ENCODE measurements around the gene DCTN5. TPM values are rescaled to one million over a fixed set of nuclear protein-coding genes. Genes with fewer than 3 reads are reported as not detected.

The DCTN5 gene
- polyA plus RNA-seq, 2 of the 4 experiments (the other 2 are of a cell fraction): 64.6 to 91.1 TPM

GRCh38 chr16:23667355-23667659, 26.0 kb downstream of the DCTN5 start:
- no peak for FAIRE-seq
- POLR2A ChIA-PET: no interaction called here

GRCh38 chr16:23668225-23668624, 27.0 kb downstream of the DCTN5 start:
- FAIRE-seq: no peak
- ChIA-PET CTCF (interaction anchor here (1.5 to 3.0 kb wide), 3 partner anchors 9 to 369 kb away, joined by 4 to 13 read pairs (median 6); partner anchors contain the start of gene PLK1), POLR2A (no interaction called here)
- H3K27ac ChIP-seq: no peak overlapping the region
- 67% methylated on average over 1 of the region's 1 CpG for WGBS (ENCODE audit: missing lambda C conversion rate)
- H3K4me3 ChIP-seq: no peak overlapping the region
- no peak for DNase-seq (ENCODE audit: low read depth in 1 of 2, low spot score in 1 of 2)
- TF ChIP-seq HEYL (CRISPR knock-in tag; IDR thresholded peaks at IDR 0.05) (no peak), FOXS1 (CRISPR knock-in tag; IDR thresholded peaks at IDR 0.05) (no peak), JUN (IDR thresholded peaks at IDR 0.05) (no peak), HDAC2 (IDR thresholded peaks at IDR 0.05) (no peak), MAZ (IDR thresholded peaks at IDR 0.05; ENCODE audit: borderline replicate concordance, low read depth, low read length) (no peak), HES2 (IDR thresholded peaks at IDR 0.05) (no peak), MYC (IDR thresholded peaks at IDR 0.05; ENCODE audit: borderline replicate concordance, low read length) (no peak), SMC3 (IDR thresholded peaks at IDR 0.05) (no peak), ZFP36 (IDR thresholded peaks at IDR 0.05; ENCODE audit: borderline replicate concordance, partially characterized antibody) (no peak), JUNB (IDR thresholded peaks at IDR 0.05) (no peak), CHD4 (IDR thresholded peaks at IDR 0.05; ENCODE audit: borderline replicate concordance) (no peak), KDM1A (IDR thresholded peaks at IDR 0.05; ENCODE audit: low read depth) (no peak), HOXB13 (CRISPR knock-in tag; IDR thresholded peaks at IDR 0.05; ENCODE audit: low read depth) (no peak)
- H3K9me3 ChIP-seq: no peaks in the 10 kb centered on the region
- H3K4me1 ChIP-seq: no peaks in the 10 kb centered on the region
- ATAC-seq: no peak
- H3K4me2 ChIP-seq: no peak overlapping the region

More at GRCh38 chr16:23667355-23667659, 26.0 kb downstream of the DCTN5 start:
- 98% methylated on average over 5 of the region's 6 CpGs for WGBS (ENCODE audit: missing lambda C conversion rate)
- Histone ChIP-seq H3K9me3 (no peaks in the 10 kb centered on the region), H3K27ac (no peak overlapping the region), H3K4me2 (no peak overlapping the region), H3K4me3 (no peak overlapping the region), H3K4me1 (no peaks in the 10 kb centered on the region)
- TF ChIP-seq E2F6 (IDR thresholded peaks at IDR 0.05; ENCODE audit: borderline replicate concordance, low read depth) (no peak), FOSL2 (IDR thresholded peaks at IDR 0.05) (no peak), FOSL2 (CRISPR knock-in tag; IDR thresholded peaks at IDR 0.05) (no peak)
- CTCF ChIA-PET: interaction anchor here (1.5 kb wide), 2 partner anchors 10 to 370 kb away, joined by 4 to 6 read pairs; no protein-coding TSS in a partner anchor
- ATAC-seq: no peak
- no peak for DNase-seq (ENCODE audit: low read depth in 1 of 2, low spot score in 1 of 2)

GRCh38 chr16:23668873-23669272, 27.6 kb downstream of the DCTN5 start:
- Histone ChIP-seq H3K27ac (no peak overlapping the region), H3K4me3 (no peak overlapping the region), H3K4me1 (no peaks in the 10 kb centered on the region), H3K9me3 (no peaks in the 10 kb centered on the region), H3K4me2 (no peak overlapping the region)
- no peak for FAIRE-seq
- ChIA-PET CTCF (interaction anchor here (1.1 to 3.0 kb wide), 3 partner anchors 8 to 38 kb away, joined by 3 to 13 read pairs (median 6); partner anchors contain the start of gene PLK1), POLR2A (no interaction called here)
- WGBS (ENCODE audit: missing lambda C conversion rate): 88% methylated on average over 4 of the region's 4 CpGs
- no peak for ATAC-seq
- no peak for DNase-seq (ENCODE audit: low read depth in 1 of 2, low spot score in 1 of 2)
- no peak for TF ChIP-seq ZFP36 (IDR thresholded peaks at IDR 0.05; ENCODE audit: borderline replicate concordance, partially characterized antibody)
- no peak for TF ChIP-seq HMGXB4 (CRISPR knock-in tag; IDR thresholded peaks at IDR 0.05; ENCODE audit: borderline replicate concordance)
- no peak for TF ChIP-seq PHF8 (IDR thresholded peaks at IDR 0.05; ENCODE audit: borderline replicate concordance, low read depth)
- no peak for TF ChIP-seq BCL3 (IDR thresholded peaks at IDR 0.05)
- no peak for TF ChIP-seq NR3C1 (IDR thresholded peaks at IDR 0.05)
- TF ChIP-seq ATOH8 (CRISPR knock-in tag; IDR thresholded peaks at IDR 0.05; ENCODE audit: low read depth): no peak
- no peak for TF ChIP-seq HOXA7 (CRISPR knock-in tag; IDR thresholded peaks at IDR 0.05)

Data from A549 (cell line).